Sciatic nerve (tissue), 2 donors: ENCODE results near the gene CPXM1. TPM values are rescaled to one million over a fixed set of nuclear protein-coding genes. Genes with fewer than 3 reads are reported as not detected.
A peak's percentile ranks its signal among the peaks of the same experiment; 100 is the strongest.

Experiments
- ATAC-seq: fragments of 200-7000 bp; cut with Tn5 transposase; one replicate; pipeline ENCODE4 v1.9.1; 2020; ENCODE audit warnings: mild to moderate bottlenecking, moderate library complexity
- DNase-seq: peaks from one replicate; pipeline ENCODE4 v3.0.0-alpha.2; 2020; ENCODE audit warnings: low spot score
- intact Hi-C: fragments of 100-400 bp; cut with DNase I; formaldehyde crosslinking; loops from one replicate; pipeline ENCODE4 v1.14.2; 2022
- total RNA-seq: library from RNA; stranded (reverse); fragmentation: NEBNext Ultra II Directional; extraction: Animal tissue kit (Norgen Biotek cat#: 25700); gene quantifications from one replicate; pipeline ENCODE4 v1.2.1, GENCODE V29; 2021
- donor health status: DM: no; HTN: no; CAD: no.
- donor health status: DM: no; HTN: no; CAD: no.

The CPXM1 gene
- total RNA-seq, 1 donor from 2014 or later, result 5.9 TPM

DNA sequence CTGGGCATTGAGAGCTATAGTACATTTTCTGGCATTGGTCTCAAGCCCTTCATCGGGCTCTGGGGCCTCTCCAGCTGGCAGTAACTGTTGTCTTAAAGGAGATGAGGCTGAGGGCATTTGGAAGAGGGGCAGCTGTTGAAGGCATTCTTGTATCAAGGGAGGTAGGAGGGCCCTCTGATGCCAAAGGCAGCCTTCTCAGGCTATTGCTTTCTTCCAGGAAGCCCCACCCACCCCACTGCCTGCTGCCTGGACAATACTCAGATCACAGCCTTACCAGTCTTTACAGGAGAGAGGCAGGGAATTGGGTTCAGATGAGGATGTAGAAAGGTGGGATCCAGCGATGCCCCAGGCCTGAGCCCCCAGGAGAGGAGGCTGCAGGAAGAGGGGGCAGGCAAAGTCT, 46.0 kb downstream of the CPXM1 start:
- peak; percentile 21 for DNase-seq
- ATAC-seq, result no peak
- intact Hi-C loops, result loop anchor here (5.0 kb wide), 1 partner anchor 1047 kb away; no protein-coding TSS in a partner anchor

DNA sequence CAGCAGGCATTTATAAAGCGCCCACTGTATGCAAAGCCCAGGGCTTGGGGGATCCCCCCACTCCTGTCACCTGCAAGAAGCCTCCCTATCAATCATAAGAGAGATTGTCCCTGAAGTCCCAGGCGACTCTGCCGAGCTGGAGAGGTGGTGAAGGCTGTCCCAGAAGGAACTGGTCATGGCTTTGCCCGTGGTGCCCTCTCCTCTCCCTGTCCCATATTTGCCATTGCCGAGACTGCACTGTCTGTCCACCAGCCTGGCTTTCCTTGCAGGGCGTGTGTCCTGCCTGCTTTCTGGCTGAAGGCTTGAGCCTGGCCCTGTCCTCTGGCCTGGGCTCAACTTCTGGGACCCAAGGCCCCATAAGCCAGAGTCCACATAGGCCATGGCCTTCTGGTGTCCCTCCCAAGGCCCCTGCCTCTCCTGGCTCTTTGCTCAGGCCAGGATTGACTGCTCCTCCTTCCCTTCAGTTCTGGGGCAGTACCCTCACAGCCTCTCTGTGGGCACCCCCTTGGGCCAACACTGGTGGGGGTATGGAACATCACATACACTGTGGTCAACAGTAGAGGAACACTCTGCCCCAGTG, 46.9 kb downstream of the CPXM1 start:
- ATAC-seq (no peak), DNase-seq (peak; percentile 17)
- intact Hi-C loops, result loop anchor here (5.0 kb wide), 1 partner anchor 1046 kb away; no protein-coding TSS in a partner anchor

DNA sequence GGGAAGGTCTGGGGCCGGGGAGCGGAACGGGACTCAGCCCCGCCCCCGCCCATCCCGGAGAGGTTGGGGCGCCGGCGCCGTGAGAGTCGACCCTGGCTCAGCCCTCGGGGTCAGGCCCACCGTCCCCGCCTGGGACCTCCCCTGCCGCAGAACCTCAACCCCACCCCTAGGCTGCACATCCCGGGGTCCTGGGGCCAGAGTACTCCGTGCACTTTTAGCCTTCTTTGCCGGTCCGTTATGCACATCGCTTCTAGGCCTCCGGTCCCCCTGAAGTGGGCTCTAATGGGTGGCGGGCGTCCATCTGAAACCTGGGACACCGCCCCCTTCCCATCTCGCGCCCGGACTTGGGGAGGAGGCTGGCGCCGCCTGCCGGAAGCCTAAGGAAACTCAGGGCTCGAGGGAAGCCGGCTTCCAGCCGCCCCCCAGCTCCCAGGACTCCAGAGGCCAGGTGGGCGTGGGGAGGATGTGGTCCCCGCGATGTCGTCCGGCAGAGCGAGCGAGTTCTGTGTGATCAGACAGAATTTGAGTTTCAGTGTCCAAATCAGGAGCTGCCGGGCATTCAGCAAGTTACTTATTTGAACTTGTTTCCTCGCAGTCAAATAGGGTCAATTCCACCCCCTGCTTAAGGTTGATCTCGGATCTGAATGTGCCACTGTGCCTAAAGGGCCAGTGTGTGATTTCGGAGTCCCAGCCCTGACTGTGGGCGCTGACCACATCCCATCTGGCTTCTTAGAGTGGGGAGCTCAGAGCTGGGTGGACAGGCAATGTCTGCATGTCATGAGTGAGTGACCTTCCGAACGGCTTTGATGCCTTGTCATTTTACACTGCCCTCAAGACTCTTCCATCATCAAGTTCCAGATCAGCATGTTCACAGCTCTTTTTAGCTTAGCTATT, 47.6 kb downstream of the CPXM1 start:
- intact Hi-C loops, result loop anchor here (5.0 kb wide), 1 partner anchor 1046 kb away; no protein-coding TSS in a partner anchor
- DNase-seq (peak; percentile 59), ATAC-seq (no peak)

DNA sequence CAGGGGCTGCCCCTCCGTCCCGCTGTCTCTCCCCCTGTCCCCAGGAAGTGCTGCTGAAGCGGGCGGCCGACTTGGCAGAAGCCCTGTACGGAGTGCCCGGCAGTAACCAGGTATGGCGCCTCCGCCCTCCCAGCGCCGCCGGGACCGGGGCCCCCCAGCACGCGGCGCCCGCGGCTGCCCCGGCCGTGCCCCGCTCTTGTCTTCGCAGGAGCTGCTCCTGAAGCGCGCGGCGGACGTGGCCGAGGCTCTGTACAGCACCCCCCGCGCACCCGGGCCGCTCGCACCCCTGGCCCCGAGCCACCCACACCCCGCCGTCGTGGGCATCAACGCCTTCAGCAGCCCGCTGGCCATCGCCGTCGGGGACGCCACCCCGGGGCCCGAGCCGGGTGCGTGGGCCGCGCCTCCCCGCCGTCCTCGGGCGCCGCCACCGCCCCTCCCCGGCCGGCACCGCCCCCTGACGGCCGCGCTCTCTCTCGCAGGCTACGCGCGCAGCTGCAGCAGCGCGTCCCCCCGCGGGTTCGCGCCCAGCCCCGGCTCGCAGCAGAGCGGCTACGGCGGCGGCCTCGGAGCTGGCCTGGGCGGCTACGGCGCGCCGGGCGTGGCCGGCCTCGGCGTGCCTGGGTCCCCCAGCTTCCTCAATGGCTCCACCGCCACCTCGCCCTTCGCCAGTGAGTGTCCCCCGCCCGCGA, 48.4 kb downstream of the CPXM1 start:
- DNase-seq (peak; percentile 62), ATAC-seq (no peak)
- intact Hi-C loops, result loop anchor here (5.0 kb wide), 1 partner anchor 1045 kb away; no protein-coding TSS in a partner anchor

DNA sequence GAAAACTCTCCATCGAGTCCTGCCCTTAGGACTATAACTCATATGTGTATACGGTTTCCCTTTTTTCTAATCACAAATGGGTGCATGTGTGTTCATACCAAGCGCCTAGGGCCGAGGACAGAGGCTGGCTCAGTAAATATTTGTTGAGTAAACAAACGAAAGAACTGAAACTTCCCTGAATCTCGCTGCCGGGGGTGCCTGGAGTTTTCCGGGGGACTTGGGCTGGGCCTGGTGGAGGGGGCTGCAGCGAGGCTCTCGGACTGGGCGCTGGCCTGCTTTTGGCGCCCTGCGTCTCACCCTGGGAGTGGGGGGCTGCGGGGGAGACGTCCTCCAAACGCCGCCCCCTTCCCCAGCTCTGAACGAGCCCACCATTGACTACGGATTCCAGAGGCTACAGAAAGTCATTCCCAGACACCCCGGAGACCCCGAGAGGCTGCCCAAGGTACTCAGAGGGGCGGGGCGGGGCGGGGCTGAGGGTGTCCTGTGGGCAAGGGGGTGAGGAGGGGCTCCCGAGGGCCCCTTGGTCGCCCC, 49.0 kb downstream of the CPXM1 start:
- no peak for DNase-seq
- peak; percentile 9 for ATAC-seq
- intact Hi-C loops, result loop anchor here (5.0 kb wide), 1 partner anchor 1044 kb away; no protein-coding TSS in a partner anchor

DNA sequence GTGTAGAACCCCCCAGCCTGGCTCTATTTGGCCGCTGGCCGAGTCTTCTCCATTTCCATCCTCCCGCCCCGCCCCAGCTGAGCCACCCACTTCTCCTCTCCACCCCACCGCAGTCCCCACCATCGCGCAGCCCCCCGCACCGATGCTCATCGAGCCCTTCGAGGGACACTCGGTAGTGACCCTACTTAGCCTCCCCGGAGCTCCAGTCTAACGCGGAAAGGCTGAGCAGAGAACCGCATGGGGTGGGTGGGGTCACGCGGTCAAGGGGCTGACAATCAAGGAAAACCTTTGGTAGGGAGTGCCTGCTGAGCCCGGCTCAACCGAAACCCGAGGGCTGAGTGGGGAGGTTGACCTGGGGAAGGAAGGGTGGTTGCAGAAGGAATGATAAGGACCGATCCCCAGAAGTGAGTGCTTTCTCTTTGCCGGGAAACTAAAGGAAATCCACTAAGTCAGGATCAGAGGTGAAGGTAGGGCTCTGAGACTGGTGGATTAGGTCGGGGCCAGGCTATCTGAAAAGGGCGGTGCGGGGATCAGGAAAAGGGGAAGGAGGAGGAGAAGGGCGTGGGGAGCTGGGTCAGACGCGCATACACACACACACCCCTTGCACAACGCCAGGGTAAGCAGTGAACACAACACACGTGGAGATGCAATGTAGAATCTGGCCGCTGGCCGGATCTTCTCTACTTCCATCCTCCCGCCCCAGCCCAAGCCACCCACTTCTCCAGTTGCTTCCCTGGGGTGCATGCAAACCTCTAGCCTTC, 49.8 kb downstream of the CPXM1 start:
- no peak for DNase-seq
- intact Hi-C loops, result loop anchor here (5.0 kb wide), 1 partner anchor 1043 kb away; no protein-coding TSS in a partner anchor

DNA sequence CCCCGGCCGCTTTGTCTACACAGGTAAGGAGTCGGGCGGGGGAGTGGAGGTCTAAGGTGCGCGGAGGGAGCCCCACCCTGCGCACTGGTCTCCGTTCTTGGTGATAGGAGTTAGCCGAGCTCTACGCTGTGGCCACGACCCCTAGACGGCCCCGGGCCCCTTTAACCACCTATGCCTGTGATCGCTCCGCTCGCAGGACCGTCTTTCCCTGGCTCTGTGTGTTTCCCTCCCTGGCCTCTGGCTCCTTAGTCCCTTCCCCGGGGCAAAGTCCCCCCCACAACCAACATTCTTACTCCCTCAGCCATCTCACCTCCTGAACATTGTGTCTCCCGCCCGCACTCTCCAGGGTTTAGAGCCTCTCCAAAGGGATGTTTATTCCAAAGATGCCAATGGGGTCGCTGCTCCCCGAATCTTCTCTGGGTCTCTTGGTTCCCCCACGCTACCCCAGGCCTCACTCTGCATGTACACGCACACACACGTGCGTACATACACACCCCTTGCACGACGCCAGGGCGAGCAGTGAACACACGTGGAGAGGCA, 50.4 kb downstream of the CPXM1 start:
- no peak for DNase-seq
- ATAC-seq, result peak; percentile 4
- intact Hi-C loops, result loop anchor here (5.0 kb wide), 1 partner anchor 1043 kb away; no protein-coding TSS in a partner anchor

More for the DNA sequence above, 49.8 kb downstream of the CPXM1 start:
- ATAC-seq, result peak; percentile 79

DNA sequence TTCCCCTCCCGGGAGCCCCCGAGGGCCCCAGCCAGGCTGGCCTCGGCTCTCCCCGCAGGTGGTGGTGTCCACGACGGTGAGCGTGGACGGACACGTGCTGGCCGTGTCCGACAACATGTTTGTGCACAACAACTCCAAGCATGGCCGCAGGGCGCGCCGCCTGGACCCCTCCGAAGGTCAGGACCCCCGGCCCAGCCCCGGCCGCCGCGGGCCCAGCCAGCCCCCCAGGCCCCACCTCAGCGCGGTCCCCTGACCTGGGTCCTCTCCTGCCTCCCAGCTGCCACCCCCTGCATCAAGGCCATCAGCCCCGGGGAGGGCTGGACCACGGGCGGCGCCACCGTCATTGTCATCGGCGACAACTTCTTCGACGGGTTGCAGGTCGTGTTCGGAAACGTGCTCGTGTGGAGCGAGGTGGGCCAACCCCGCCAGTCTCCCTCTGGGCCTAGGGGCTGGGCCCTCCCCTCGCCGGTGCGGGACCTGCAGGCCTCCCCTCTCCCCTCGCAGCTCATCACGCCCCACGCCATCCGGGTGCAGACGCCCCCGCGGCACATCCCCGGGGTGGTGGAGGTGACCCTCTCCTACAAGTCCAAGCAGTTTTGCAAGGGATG, 51.0 kb downstream of the CPXM1 start:
- DNase-seq, result no peak
- ATAC-seq, result no peak

DNA sequence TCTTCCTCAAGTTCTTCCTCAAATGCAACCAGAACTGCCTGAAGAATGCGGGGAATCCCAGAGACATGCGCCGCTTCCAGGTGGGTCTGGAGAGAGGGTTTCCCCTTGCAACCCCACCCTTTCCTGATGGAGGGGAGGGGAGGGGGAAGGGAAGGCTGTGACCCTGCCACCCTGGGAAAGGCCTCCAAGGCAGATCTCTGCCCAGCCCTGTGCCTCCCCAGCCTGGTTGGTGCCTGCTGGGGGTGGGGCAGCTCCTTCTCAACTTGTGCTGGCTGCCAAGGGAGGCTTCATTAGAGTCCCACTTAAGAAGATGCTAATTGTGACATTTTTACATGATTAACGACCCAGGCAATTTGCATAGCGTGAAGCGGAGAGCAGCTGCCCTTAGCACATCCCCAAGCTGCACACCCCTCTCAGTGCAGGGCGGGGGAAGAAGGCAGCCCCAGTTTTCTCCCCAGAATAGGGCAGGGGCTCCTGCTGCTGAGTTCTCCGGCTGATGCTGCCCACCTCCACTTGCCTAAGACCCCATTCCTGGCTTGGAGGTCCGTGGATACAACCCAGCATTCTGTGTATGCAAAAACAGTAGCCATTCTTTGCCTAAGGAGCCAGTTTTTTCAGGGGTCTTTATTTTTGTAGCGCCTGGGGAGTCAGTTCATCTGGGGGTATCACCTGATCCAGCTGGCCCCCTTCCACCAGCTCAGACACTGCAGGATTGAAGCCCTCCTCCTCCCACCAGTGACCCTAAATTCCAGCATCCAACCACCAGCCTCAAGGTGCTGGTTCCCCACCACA, 51.7 kb downstream of the CPXM1 start:
- ATAC-seq, result no peak
- DNase-seq, result no peak
- intact Hi-C loops, result no loop called here

More for the DNA sequence above, 51.0 kb downstream of the CPXM1 start:
- intact Hi-C loops, result no loop called here

DNA sequence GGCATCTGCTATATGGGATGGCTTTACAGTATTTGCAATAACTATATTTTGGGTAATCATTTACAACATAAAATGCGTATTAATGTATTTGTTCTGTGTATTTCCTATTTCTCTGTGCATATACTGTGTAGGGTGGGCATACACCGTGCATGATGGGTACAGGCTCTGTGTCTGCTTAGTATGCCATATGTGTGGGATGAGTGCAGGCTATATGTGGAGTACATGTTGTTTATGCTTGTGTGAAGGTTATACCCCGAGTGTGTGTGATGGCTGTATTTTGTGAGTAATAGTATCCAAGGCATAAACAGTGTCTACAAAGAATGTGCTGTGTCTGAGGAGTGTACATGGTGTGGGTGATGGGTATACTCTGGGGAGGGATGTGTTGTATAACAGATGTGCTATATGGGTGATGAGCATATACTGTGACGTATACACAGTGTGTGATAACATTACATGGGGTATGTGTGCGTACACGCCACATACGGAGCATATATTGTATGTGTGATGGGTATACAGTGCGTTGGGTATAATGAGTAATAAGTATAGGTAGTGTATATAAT, 52.7 kb downstream of the CPXM1 start:
- DNase-seq, result no peak
- ATAC-seq, result no peak

DNA sequence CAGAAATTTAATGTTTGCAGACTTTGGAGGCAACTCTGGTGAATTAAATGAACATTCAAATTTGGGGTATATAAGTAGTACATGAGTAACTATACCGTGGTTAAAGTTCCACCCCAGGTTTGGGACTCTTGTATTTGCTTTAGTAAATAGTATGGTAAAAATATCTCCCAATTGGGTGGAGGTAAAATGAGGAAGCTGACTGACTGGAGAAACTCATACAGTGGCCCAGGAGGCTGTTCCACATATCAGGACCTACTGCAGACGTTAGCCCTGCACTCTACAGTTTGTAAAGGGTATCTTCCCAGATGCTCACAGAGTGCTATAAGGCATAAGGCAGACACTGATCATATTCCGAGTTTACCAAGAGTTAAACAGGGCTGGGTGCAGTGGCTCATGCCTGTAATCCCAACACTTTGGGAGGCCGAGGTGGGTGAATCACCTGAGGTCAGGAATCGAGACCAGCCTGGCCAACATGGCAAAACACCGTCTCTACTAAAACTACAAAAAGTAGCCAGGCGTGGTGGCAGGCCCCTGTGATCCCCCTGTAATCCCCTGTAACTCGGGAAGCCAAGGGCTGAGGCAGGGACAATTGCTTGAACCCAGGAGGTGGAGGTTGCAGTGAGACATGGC, 53.7 kb downstream of the CPXM1 start:
- DNase-seq (no peak), ATAC-seq (no peak)
- intact Hi-C loops, result no loop called here

More for the DNA sequence above, 52.7 kb downstream of the CPXM1 start:
- intact Hi-C loops, result no loop called here

DNA sequence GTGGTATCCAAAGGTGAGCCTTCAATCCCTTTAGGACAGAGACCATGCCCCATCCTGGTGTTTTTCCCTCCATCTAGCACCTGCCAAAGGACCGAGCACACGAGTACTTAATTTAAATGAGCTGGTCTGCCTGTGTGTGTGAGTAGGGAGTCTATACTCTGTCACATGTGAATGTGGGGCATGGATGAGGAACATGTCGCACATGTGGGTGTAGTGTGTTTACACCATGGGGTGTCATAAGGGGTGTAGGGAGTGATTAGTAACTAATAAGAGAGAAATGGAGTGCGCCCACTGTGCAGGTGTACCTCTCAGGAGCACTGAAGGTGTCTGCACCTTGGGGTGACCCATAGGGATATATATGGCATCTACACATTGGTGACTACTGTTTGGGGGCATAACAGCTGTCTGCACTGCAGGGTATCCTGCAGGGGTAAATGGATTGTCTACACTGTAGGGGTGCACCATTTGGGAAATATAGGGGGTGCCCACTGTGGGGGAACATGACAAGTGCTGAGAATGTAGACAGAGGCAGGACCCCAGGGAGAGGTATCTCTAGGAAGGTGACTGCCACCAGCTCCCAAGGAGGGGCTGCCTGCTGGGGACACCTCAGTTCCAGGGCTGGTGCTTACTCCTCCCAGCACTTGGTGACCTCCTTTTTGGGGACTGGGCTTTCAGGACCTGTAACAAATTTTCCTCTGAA, 54.3 kb downstream of the CPXM1 start:
- ATAC-seq, result no peak
- intact Hi-C loops, result no loop called here

DNA sequence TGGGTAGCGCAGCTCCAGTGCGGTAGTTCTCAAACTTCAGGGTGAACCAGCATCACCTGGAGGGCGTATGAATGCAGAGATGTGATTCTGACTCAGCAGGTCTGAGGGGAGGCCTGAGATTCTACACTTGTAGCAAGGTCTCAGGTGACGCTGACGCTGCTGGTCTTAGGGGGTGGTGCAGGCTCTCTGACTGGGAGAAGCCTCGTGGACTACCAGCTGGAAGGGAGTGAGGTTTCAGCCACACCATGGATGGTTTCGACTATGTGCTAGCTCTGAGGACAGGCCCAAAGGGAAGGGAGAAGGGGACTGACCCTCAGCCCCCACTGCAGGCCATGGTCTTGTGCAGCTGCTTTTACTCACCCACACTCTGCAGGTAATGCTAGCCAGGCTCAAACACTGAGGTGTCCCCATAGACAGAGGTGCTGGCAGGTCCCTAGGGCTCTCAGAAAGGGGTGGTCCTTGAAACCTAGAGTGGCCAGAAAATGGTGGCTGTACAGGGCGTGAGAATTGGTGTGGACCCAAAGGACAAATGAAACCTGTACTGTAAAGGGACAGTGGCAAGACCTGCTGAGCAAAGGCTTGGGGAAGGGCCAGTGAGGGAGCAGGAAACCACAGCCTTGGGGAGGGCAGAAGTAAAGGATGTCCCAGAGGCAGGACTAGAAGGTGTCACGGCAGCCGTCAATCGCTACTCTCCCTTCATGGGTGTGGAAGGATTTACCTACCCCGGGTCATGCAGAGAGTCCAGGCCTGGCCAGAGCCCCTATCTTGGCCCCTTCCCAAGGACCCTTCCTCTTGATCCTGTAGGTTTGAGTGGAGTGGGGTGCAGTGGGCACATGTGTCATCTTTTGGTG, 55.1 kb downstream of the CPXM1 start:
- DNase-seq, result no peak
- ATAC-seq, result no peak
- intact Hi-C loops, result no loop called here

More for the DNA sequence above, 54.3 kb downstream of the CPXM1 start:
- no peak for DNase-seq
